SK-N-SH treated with all-trans-retinoic acid at 6 μM for 48 hours (cell line): ENCODE data around the gene PRTFDC1.

Source experiments
- ATAC-seq: fragments of 200-7000 bp; cut with Tn5 transposase; 3 replicates; pipeline ENCODE4 v1.9.1; 2020; ENCODE audit warnings: mild to moderate bottlenecking, moderate library complexity
- BACH2 ChIP-seq: fragments of 250-450 bp; sonication (Bioruptor Pico); IDR thresholded peaks from 2 replicates; pipeline ENCODE4 v1.9.0; 2021; ENCODE audit warnings: mild to moderate bottlenecking, borderline replicate concordance
- CSDC2 ChIP-seq: fragments of 250-450 bp; sonication (Bioruptor Pico); IDR thresholded peaks from 2 replicates; pipeline ENCODE4 v1.5.0; 2020; ENCODE audit warnings: mild to moderate bottlenecking, moderate library complexity
- CSRNP3 ChIP-seq: fragments of 250-450 bp; sonication (Bioruptor Pico); IDR thresholded peaks from 2 replicates; pipeline ENCODE4 v1.5.1; 2021; ENCODE audit warnings: mild to moderate bottlenecking, moderate library complexity
- ESRRG ChIP-seq: fragments of 250-450 bp; sonication (Bioruptor Pico); IDR thresholded peaks from 2 replicates; pipeline ENCODE4 v1.6.1; 2021; ENCODE audit warnings: mild to moderate bottlenecking
- GLIS3 ChIP-seq: fragments of 250-450 bp; sonication (Bioruptor Pico); IDR thresholded peaks from 2 replicates; pipeline ENCODE4 v1.5.0; 2020; ENCODE audit warnings: mild to moderate bottlenecking, moderate library complexity
- ISL1 ChIP-seq: fragments of 250-450 bp; sonication (Bioruptor Pico); IDR thresholded peaks from 2 replicates; pipeline ENCODE4 v2.1.2; 2022; ENCODE audit warnings: mild to moderate bottlenecking, moderate library complexity
- OSR1 ChIP-seq: fragments of 250-450 bp; sonication (Bioruptor Pico); IDR thresholded peaks from 2 replicates; pipeline ENCODE4 v1.8.0; 2022; ENCODE audit warnings: moderate library complexity, mild to moderate bottlenecking, inconsistent platforms
- PATZ1 ChIP-seq: fragments of 250-450 bp; sonication (Bioruptor Pico); IDR thresholded peaks from 2 replicates; pipeline ENCODE4 v1.8.0; 2020; ENCODE audit warnings: mild to moderate bottlenecking, moderate library complexity, borderline replicate concordance
- PPARA ChIP-seq: fragments of 250-450 bp; sonication (Bioruptor Pico); IDR thresholded peaks from 2 replicates; pipeline ENCODE4 v1.5.0; 2020; ENCODE audit warnings: mild to moderate bottlenecking, borderline replicate concordance
- RARB ChIP-seq: fragments of 250-450 bp; sonication (Bioruptor Pico); IDR thresholded peaks from 2 replicates; pipeline ENCODE4 v1.8.0; 2021; ENCODE audit warnings: mild to moderate bottlenecking, moderate library complexity
- TCF4 ChIP-seq: fragments of 250-450 bp; sonication (Bioruptor Pico); IDR thresholded peaks from 2 replicates; pipeline ENCODE4 v1.8.0; 2021; ENCODE audit warnings: mild to moderate bottlenecking, moderate library complexity, borderline replicate concordance
- TSHZ2 ChIP-seq: fragments of 250-450 bp; sonication (Bioruptor Pico); IDR thresholded peaks from 2 replicates; pipeline ENCODE4 v1.5.0; 2020; ENCODE audit warnings: mild to moderate bottlenecking, moderate library complexity
- ZC3H10 ChIP-seq: fragments of 250-450 bp; sonication (Bioruptor Pico); IDR thresholded peaks from 2 replicates; pipeline ENCODE4 v1.5.1; 2021; ENCODE audit warnings: mild to moderate bottlenecking, moderate library complexity
- ZFP3 ChIP-seq: fragments of 250-450 bp; sonication (Bioruptor Pico); IDR thresholded peaks from 2 replicates; pipeline ENCODE4 v1.5.0; 2020; ENCODE audit warnings: mild to moderate bottlenecking, moderate library complexity
- ZFP30 ChIP-seq: fragments of 450-650 bp; formaldehyde crosslinking; IDR thresholded peaks from 2 replicates; pipeline ENCODE4 v1.5.0; 2022; ENCODE audit warnings: mild to moderate bottlenecking, moderate library complexity
- ZNF565 ChIP-seq: fragments of 450-650 bp; formaldehyde crosslinking; conservative IDR thresholded peaks from 2 replicates; pipeline ENCODE4 v1.5.0; 2020; ENCODE audit warnings: low read depth, mild to moderate bottlenecking, moderate library complexity
- ZNF8 ChIP-seq: fragments of 450-650 bp; formaldehyde crosslinking; IDR thresholded peaks from 2 replicates; pipeline ENCODE4 v1.5.0; 2020; ENCODE audit warnings: mild to moderate bottlenecking, moderate library complexity
- TF ChIP-seq, protein P1 (sequence below): fragments of 250-450 bp; sonication (Bioruptor Pico); IDR thresholded peaks from 2 replicates; pipeline ENCODE4 v1.8.0; 2021; ENCODE audit warnings: low read depth, mild to moderate bottlenecking, moderate library complexity, borderline replicate concordance
- TF ChIP-seq, protein P2 (sequence below): fragments of 250-450 bp; sonication (Bioruptor Pico); IDR thresholded peaks from 2 replicates; pipeline ENCODE4 v1.5.1; 2020; ENCODE audit warnings: low read depth, mild to moderate bottlenecking, moderate library complexity

PRTFDC1 gene

GRCh38 chr10:24887855-24888231, 64.6 kb downstream of the PRTFDC1 start (continued):
- TF ChIP-seq TSHZ2 (CRISPR knock-in tag) (no peak), RARB (CRISPR knock-in tag) (no peak), ZC3H10 (CRISPR knock-in tag) (no peak), ZFP30 (CRISPR knock-in tag) (no peak), GLIS3 (CRISPR knock-in tag) (no peak), OSR1 (CRISPR knock-in tag) (no peak), CSDC2 (no peak), ESRRG (no peak), ISL1 (CRISPR knock-in tag) (no peak), ZFP3 (CRISPR knock-in tag) (no peak)
- TF ChIP-seq, protein P1, sequence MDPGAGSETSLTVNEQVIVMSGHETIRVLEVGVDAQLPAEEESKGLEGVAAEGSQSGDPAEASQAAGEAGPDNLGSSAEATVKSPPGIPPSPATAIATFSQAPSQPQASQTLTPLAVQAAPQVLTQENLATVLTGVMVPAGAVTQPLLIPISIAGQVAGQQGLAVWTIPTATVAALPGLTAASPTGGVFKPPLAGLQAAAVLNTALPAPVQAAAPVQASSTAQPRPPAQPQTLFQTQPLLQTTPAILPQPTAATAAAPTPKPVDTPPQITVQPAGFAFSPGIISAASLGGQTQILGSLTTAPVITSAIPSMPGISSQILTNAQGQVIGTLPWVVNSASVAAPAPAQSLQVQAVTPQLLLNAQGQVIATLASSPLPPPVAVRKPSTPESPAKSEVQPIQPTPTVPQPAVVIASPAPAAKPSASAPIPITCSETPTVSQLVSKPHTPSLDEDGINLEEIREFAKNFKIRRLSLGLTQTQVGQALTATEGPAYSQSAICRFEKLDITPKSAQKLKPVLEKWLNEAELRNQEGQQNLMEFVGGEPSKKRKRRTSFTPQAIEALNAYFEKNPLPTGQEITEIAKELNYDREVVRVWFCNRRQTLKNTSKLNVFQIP = no peak

DNA sequence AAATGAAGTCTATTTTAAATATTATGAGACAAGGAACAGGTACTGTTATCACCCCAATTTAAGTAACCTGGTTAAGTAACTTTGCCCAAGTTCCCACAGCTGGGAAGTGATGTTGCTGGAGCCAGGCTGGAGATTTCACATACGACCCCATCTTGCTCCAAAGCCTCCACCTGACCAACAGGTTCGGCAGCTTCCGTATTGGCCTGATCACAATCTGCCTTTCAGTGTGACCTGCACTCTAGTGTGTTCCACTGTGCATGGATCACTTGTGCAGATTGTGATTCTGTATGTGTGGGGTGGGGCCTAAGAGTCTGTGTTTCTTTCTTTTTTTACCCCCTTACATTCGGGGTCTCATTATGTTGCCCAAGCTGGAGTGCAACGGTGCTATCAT, 66.1 kb downstream of the PRTFDC1 start:
- TF ChIP-seq CSRNP3 (CRISPR knock-in tag) (no peak), TSHZ2 (CRISPR knock-in tag) (no peak), ZNF565 (no peak), PPARA (CRISPR knock-in tag) (no peak)
- ATAC-seq = no peak

DNA sequence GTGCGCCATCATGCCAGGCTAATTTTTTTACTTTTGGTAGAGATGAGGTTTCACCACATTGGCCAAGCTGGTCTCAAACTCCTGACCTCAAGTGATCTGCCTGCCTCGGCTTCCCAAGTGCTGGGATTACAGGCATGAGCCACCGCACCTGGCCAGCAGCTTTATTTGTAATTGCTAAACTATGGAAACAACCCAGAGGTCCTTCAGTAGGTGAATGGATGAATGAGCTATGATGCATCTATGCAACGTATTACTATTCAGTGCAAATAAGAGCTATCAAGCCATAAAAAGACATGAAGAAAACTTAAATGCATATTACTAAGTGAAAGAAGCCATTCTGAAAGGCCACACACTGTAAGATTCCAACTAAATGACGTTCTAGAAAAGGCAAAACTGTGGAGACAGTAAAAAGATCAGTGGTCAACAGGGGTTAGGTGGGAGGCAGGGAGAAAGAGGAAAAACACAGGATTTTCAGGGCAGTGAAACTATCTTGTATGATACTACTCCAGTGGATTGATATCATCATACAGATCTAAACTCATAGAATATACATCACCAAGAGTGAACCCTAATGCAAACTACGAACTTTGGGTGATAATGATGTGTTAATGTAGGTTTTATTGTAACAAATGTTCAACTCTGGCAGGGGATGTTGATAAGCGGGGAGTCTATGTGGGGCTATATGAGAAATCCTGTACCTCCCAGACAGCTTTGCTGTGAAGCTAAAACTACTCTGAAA, 66.7 kb downstream of the PRTFDC1 start:
- no peak for ATAC-seq
- TF ChIP-seq CSDC2 (no peak), ISL1 (CRISPR knock-in tag) (no peak), RARB (CRISPR knock-in tag) (no peak), OSR1 (CRISPR knock-in tag) (no peak), TSHZ2 (CRISPR knock-in tag) (no peak), PATZ1 (CRISPR knock-in tag) (no peak), BACH2 (CRISPR knock-in tag) (no peak), ZFP3 (CRISPR knock-in tag) (no peak), ZFP30 (CRISPR knock-in tag) (no peak), ZNF8 (CRISPR knock-in tag) (no peak), ZNF565 (no peak), GLIS3 (CRISPR knock-in tag) (no peak), ESRRG (no peak), TCF4 (CRISPR knock-in tag) (no peak)
- TF ChIP-seq, protein P2, sequence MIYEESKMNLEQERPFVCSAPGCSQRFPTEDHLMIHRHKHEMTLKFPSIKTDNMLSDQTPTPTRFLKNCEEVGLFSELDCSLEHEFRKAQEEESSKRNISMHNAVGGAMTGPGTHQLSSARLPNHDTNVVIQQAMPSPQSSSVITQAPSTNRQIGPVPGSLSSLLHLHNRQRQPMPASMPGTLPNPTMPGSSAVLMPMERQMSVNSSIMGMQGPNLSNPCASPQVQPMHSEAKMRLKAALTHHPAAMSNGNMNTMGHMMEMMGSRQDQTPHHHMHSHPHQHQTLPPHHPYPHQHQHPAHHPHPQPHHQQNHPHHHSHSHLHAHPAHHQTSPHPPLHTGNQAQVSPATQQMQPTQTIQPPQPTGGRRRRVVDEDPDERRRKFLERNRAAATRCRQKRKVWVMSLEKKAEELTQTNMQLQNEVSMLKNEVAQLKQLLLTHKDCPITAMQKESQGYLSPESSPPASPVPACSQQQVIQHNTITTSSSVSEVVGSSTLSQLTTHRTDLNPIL (CRISPR knock-in tag) = no peak
- TF ChIP-seq, protein P1 = no peak
